Epithelial cell of esophagus (primary cell): Measurements from ENCODE around the gene CAMK1G.
A peak's percentile ranks its signal among the peaks of the same experiment; 100 is the strongest.

ENCODE experiments used
- DNase-seq: peaks from one replicate; pipeline ENCODE4 v3.0.0; 2010; ENCODE audit warnings: low read depth
- H3K4me3 ChIP-seq: 2 replicates; pipeline ENCODE4 v1.5.1; 2011; ENCODE audit warnings: mild to moderate bottlenecking, low read length, control low read depth
- TF ChIP-seq, protein P1 (sequence below): IDR thresholded peaks from 2 replicates; pipeline ENCODE4 v1.5.1; 2011; ENCODE audit warnings: low read depth, mild to moderate bottlenecking, low read length, control low read depth, inconsistent platforms; ENCODE audit not compliant: insufficient read depth; ENCODE audit errors: missing control alignments

CAMK1G gene

DNA sequence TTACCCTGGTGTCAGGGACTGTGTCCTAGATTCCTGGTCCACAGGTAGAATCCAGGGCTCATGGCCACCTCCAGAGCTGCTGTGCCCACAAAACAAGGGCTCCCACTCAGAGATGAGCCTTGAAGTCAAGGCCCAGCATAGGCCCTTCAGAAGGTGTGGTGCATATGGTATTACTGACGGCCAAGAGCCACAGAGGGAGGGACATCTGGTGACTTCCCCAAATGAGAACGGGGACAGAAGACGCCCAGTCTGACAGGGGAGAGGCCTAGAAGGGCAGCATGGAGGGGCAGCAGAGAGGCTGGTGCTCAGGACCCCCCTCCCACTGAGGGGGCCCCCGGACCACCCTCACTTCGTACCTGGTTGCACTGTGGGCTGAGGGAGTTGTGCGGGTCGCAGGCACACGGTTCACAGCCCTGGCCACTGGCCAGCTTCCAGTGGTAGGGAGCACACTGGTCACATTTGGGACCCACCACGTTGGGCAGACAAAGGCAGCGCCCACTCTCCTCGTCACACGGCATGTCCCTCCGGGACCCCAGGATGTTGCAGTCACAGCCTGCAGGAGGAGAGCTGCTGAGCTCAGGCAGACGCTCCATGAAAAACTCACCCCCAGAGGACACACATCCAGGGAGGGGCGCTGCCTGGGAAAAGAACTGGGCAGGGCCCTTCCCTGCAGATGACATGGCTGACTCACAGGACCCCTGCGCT, 43.7 kb downstream of the CAMK1G start:
- TF ChIP-seq, protein P1, sequence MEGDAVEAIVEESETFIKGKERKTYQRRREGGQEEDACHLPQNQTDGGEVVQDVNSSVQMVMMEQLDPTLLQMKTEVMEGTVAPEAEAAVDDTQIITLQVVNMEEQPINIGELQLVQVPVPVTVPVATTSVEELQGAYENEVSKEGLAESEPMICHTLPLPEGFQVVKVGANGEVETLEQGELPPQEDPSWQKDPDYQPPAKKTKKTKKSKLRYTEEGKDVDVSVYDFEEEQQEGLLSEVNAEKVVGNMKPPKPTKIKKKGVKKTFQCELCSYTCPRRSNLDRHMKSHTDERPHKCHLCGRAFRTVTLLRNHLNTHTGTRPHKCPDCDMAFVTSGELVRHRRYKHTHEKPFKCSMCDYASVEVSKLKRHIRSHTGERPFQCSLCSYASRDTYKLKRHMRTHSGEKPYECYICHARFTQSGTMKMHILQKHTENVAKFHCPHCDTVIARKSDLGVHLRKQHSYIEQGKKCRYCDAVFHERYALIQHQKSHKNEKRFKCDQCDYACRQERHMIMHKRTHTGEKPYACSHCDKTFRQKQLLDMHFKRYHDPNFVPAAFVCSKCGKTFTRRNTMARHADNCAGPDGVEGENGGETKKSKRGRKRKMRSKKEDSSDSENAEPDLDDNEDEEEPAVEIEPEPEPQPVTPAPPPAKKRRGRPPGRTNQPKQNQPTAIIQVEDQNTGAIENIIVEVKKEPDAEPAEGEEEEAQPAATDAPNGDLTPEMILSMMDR: no peak
- no peak for DNase-seq
- H3K4me3 ChIP-seq: no peak overlapping the region

DNA sequence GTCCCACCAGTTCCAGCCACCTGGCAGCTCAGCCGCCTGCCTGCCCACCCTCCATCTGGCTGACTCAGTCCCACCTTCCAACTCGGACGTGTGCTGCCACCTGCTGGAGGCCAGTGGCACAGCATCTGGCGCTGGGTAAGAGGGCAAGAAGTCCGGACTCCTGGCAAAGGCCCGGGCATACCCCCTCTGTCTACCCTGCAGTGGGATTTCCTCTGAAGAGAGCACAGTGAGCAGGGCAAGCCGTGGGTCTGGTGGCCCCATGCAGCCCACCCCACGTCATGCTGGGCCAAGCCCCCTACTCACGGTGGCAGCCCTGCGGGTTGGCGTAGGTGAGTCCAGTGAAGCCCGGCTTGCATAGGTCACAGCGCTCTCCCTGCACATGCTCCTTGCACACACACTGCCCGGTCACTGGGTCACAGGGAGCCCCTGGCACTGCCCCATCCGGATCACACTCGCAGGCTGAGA, 44.2 kb downstream of the CAMK1G start:
- H3K4me3 ChIP-seq: no peak overlapping the region
- peak; percentile 63 for DNase-seq
- TF ChIP-seq, protein P1: peak; percentile 92

DNA sequence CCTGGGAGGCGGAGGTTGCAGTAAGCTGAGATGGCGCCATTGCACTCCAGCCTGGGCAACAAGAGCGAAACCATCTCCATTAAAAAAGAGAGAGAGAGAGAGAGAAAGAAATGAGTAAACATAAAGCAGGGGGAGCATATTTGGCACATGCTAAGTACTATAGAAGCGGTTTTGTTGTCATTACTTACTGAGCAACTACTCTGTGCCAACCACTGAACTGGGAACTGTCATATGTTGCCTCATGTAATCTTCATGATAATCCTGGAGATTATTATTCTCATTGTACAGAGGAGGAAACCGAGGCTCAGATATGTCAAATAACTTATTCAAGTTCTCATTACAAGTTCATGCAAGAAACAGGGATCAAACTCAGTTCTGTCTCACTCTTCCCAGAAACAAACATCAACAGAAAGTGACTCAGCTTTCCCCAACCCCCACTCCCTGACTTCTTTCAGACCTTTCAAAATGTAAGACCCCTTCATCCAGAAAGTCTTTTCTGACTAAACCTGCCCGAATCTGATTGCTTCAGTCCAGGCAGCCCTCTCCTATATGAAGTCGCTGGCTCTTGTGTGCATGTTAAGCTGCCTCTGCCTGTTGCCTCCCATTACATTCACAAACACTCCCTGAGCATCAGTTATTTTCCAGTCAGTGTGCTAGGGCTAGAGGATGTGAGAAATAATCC, 45.2 kb downstream of the CAMK1G start:
- TF ChIP-seq, protein P1: no peak
- no peak for DNase-seq

DNA sequence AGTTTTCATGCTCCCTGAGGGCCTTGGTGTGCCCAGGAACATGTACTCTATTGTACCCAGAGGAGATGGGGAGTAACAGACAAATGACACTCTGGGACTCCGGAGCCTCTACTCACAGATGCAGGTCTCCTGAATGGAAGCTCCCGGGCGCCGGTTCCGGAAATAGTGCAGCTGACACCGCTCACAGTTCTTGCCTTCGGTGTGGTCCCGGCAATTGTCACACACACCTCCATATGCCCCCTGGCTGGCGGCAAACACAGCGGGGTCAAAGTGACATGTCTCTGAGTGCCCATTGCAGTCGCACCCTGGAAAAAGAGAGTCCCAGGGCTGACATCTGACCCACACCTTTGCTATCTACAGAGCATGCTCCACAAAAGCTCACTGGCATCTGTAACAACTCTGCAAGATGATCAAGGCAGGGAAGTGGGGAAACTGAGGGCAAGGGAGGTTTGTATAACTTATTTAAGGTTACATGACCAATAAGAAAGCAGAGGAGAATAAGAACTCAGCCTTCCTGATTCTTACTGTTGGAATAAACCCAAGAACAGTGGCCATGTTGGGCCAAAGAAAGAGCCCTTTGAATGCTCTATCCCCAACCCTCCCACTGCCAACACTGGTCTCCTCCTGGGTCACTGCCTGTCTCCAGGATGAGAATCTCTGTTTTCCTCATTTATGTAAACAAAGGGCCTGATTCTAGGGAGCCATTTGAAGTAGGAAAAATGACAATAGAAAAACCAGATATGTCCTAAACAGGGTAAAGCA, 46.3 kb downstream of the CAMK1G start:
- no peak for DNase-seq
- TF ChIP-seq, protein P1: no peak
- H3K4me3 ChIP-seq: no peak overlapping the region

More for the DNA sequence above, 45.2 kb downstream of the CAMK1G start:
- H3K4me3 ChIP-seq: no peak overlapping the region

DNA sequence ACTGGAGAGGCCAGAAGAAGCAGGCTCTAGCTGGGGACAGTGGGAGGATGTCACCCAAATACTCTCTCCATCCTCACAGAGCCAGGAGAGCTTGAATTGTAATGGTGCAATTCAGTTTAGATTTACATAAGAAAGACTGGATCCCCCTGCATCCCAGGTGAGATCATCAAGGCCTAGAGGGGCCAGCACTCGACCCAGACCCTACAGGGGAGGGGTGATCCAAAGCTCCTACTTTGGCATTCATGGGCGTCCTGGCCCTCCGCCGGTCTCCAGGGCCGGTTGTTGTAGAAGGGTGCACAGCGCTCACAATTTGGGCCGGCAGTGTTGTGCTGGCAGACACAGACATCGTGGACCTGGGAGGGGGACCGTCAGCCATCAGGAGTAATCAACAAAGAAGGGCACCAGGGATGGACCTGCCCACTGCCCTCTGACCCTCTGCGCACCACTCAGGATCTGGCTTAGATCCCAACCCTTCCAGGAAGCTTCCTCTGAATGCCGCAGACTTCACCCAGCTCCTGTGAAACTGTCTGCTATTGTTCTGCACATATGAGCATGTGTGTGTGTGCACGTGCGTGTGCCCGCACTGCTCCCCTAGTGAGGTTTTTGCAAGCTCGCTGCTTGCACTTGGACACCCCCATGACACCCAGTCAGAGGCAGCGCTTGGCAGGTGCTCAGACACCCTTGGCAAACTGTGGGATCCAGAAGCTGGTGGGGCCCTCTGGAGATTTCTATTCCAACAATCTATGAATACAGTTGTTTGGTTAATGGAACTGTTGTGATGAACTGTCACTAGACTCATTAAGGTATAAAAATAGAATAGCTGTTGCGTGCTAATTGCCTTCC, 47.1 kb downstream of the CAMK1G start:
- TF ChIP-seq, protein P1: no peak
- H3K4me3 ChIP-seq: no peak overlapping the region
- DNase-seq: no peak

DNA sequence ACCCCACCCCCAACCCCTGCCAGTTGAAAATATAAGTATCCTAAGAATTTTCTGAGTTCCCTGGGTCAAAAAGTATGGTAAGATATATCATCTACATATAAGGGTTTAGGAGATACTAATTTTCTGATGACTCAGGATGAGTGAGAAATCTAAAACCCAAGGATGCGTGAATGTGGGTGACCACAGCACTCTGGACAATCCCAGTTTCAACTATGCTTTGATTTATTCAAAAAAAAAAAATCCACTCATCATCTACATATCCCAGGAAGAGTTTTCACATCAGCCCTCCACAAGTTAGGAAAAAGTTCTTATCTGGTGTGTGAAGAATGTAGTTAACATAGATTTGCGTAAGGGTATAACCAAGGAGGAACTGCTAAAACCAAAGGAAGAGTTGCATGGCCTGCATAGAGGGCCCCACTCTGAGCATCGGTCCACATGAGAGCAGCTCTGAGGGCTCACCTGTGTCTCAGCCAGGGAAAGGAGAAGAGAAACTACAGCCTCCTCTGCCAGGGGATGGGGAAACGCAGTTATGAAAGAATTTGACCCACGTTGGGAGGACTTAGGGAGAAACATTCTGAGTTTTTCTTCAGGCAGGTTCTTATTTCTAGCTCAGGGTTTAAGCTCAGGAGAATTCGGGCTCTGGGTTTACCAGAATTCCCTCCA, 50.0 kb downstream of the CAMK1G start:
- DNase-seq: no peak
- TF ChIP-seq, protein P1: no peak

More for the DNA sequence above, 50.0 kb downstream of the CAMK1G start:
- no peak overlapping the region for H3K4me3 ChIP-seq
